ENCODE data around the gene AP4E1.
"Not testable (repeated sequence)": the region's sequence is repeated elsewhere in the genome, so short reads cannot be mapped to it uniquely, and the experiment has no call there.

The AP4E1 gene

GRCh38 chr15:50889589-50889988 is 18.9 kb upstream of the AP4E1 start:
- no peak for DNase-seq (ENCODE audit: low read depth in 2 of 2)

- DNase-seq (ENCODE audit: low read depth in 2 of 2) = no peak
Measured at GRCh38 chr15:50890751-50891150, 17.7 kb upstream of the AP4E1 start.

GRCh38 chr15:50891159-50891558 is 17.3 kb upstream of the AP4E1 start:
- DNase-seq (ENCODE audit: low read depth in 2 of 2) = no peak

- no peak for DNase-seq (ENCODE audit: low read depth in 2 of 2)
Measured at GRCh38 chr15:50893976-50894375, 14.5 kb upstream of the AP4E1 start.

GRCh38 chr15:50901390-50901789 is 7.1 kb upstream of the AP4E1 start:
- DNase-seq (ENCODE audit: low read depth in 2 of 2) = not testable (repeated sequence)

- no peak for DNase-seq (ENCODE audit: low read depth in 2 of 2)
Measured at GRCh38 chr15:50904211-50904610, 4.3 kb upstream of the AP4E1 start.

GRCh38 chr15:50905055-50905454 is 3.4 kb upstream of the AP4E1 start:
- no peak for DNase-seq (ENCODE audit: low read depth in 2 of 2)

- no peak for DNase-seq (ENCODE audit: low read depth in 2 of 2)
Measured at GRCh38 chr15:50906954-50907600, 1.4 kb upstream of the AP4E1 start.

- DNase-seq (ENCODE audit: low read depth in 2 of 2) = no peak
Measured at GRCh38 chr15:50907601-50908208, 778 bp upstream of the AP4E1 start.

- no peak for DNase-seq (ENCODE audit: low read depth in 2 of 2)
Measured at GRCh38 chr15:50909010-50909317, 481 bp downstream of the AP4E1 start.

- DNase-seq (ENCODE audit: low read depth in 2 of 2) = peak; percentile 67 to 81
Measured at GRCh38 chr15:50910426-50910795, 1.9 kb downstream of the AP4E1 start.

GRCh38 chr15:50911001-50911400 is 2.5 kb downstream of the AP4E1 start:
- no peak for DNase-seq (ENCODE audit: low read depth in 2 of 2)

GRCh38 chr15:50911621-50912020 is 3.1 kb downstream of the AP4E1 start:
- no peak for DNase-seq (ENCODE audit: low read depth in 2 of 2)

GRCh38 chr15:50916400-50916799 is 7.9 kb downstream of the AP4E1 start:
- DNase-seq (ENCODE audit: low read depth in 2 of 2) = no peak

- not testable (repeated sequence) for DNase-seq (ENCODE audit: low read depth in 2 of 2)
Measured at GRCh38 chr15:50919359-50919758, 10.9 kb downstream of the AP4E1 start.

GRCh38 chr15:50925281-50925680 is 16.8 kb downstream of the AP4E1 start:
- peak; percentile 74 to 82 for DNase-seq (ENCODE audit: low read depth in 2 of 2)

GRCh38 chr15:50929062-50929461 is 20.6 kb downstream of the AP4E1 start:
- no peak for DNase-seq (ENCODE audit: low read depth in 2 of 2)

- DNase-seq (ENCODE audit: low read depth in 2 of 2) = no peak
Measured at GRCh38 chr15:50930792-50931191, 22.3 kb downstream of the AP4E1 start.

GRCh38 chr15:50933341-50933740 is 24.9 kb downstream of the AP4E1 start:
- DNase-seq (ENCODE audit: low read depth in 2 of 2) = no peak

- no peak for DNase-seq (ENCODE audit: low read depth in 2 of 2)
Measured at GRCh38 chr15:50938525-50938924, 30.0 kb downstream of the AP4E1 start.

- DNase-seq (ENCODE audit: low read depth in 2 of 2) = no peak
Measured at GRCh38 chr15:50939911-50940310, 31.4 kb downstream of the AP4E1 start.

GRCh38 chr15:50940506-50940905 is 32.0 kb downstream of the AP4E1 start:
- DNase-seq (ENCODE audit: low read depth in 2 of 2) = no peak

- DNase-seq (ENCODE audit: low read depth in 2 of 2) = peak in 1 of 2 experiments; percentile 9
Measured at GRCh38 chr15:50943638-50944037, 35.2 kb downstream of the AP4E1 start.

GRCh38 chr15:50944672-50945071 is 36.2 kb downstream of the AP4E1 start:
- DNase-seq (ENCODE audit: low read depth in 2 of 2) = peak in 1 of 2 experiments; percentile 7

Data from fibroblast of skin of left biceps (primary cell).